RCC 7860 (cell line): ENCODE data around the gene AGAP5.
"Not testable (repeated sequence)": the region's sequence is repeated elsewhere in the genome, so short reads cannot be mapped to it uniquely, and the experiment has no call there.

ENCODE experiments used
- DNase-seq: peaks from one replicate; pipeline ENCODE4 v3.0.0-alpha.2; 2015; ENCODE audit warnings: low spot score
- FAIRE-seq: peaks from 2 replicates; lab custom pipeline; 2012; peaks lifted over from hg19 to GRCh38; lab: Jason Lieb, UNC

Gene AGAP5

DNA sequence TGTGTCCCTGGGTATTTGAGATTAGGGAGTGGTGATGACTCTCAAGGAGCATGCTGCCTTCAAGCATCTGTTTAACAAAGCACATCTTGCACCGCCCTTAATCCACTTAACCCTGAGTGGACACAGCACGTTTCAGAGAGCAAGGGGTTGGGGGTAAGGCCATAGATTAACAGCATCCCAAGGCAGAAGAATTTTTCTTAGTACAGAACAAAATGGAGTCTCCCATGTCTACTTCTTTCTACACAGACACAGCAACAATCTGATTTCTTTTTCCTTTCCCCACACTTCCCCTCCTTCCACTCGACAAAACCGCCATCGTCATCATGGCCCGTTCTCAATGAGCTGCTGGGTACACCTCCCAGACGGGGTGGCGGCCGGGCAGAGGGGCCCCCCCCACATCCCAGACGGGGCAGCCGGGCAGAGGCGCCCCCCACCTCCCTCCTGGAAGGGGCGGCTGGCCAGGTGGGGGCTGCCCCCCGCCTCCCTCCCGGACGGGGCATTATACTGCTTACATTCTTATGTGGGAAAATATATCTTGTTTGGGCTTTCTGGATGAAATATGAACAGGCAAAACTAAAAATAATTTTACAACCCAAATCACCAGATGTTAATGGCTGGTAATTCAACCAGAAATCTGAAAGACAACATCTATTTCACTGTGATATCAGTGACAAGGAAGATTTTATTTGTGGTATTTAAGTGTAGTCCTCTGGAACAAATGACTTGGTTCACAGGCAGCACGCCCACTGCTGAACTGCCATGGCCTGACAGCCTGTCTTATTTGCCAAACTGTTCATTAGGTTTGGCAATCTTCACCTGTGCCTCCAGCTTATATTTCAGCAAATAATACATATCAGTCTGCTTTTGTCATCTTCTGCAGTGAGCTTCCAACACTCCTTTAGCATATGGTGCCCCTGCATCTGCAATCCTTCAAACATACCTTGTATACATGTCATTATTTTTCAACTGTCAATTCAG, 17.6 kb upstream of the AGAP5 start:
- FAIRE-seq, DNase-seq: not testable (repeated sequence)

DNA sequence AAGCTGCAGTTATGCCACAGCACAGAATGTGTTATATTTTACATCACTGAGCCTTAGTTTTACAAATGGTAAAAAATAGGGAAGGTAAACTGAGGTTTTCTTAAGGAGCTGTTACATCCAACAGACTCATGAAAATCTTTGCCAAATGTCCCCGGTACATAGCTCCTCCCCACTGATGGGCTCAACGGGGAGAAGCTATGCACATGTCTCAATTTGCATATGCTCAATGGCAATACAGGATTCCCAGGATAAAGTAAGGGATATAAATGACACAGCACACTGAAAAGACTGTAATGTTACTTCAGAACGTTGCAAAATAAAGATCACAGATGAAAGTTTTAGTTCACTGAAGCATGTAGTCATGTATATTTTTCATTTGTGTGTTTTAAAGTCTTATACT, 16.6 kb upstream of the AGAP5 start:
- not testable (repeated sequence) for FAIRE-seq, DNase-seq

DNA sequence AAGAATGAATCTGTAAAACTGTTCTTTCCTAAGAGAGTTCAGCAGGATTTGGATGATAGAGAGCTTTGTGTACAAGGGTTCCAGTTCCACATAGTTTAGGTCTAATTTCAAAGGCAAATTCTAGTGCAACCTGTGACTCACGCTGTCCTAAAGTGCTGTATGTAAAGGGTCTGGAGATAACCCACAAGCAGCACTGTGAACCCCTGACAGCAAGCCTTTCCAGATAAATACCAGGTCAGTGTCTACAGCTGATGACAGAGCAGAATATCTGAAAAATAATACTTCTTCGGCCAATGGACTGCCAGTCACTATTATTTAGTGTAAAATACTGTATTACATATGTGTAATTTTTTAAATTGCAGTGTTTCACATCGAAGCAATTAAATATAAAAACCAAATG, 16.0 kb upstream of the AGAP5 start:
- not testable (repeated sequence) for FAIRE-seq, DNase-seq

DNA sequence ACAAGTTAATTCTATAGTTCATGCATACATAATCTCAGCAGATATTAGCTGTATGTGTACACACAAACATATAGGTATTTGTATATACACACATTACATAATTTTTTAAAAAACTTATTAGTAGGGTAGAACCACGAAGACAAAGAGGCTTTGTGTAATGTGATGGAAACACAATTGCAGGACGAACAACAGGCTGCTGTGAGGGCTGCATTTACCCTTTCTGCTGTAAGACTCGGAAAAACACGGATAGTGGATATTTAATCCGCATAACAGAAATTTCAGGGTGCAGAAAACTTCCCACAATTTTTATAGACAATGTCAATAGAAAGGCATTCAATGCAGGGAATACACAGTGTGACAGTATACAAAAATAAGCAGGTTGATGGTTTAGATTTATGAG, 13.8 kb upstream of the AGAP5 start:
- FAIRE-seq, DNase-seq: not testable (repeated sequence)

DNA sequence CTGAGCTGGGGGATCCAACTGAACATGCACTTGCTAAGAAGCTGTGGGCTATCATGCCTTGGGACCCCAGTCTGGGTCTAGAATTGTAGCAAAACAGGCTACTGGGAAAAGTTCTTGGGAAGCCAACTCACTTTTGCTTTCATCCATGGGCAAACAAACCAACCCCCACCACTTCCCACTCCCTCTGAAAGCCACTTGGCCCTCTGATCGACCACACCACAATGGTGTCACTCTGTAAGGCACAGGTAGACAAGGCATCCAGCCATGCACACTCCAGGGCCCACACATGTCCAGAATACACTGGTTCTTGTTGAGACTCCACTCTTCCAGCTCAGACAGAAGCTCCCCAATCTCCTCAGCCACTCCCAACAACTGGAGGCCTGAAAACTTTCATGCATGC, 10.2 kb upstream of the AGAP5 start:
- not testable (repeated sequence) for FAIRE-seq, DNase-seq

DNA sequence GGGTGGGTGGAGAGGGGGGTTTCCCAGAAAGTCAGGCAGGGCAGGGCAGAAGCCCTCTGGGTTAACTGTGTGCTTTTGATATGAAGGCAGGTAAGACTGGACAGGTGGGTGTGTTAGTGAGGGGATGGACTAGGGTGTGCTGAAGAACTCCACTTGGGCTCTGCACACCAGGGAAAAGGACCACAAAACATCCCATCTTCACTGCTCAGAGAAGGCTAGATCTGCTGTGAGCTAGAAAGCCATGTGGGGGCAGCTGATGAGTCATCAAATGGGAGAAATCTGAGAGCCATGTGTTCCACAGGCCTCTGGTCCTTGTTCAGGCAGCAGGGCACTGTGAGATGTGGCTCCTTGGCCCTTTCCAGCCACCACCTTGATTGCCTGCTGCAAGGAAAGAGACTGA, 9.7 kb upstream of the AGAP5 start:
- DNase-seq, FAIRE-seq: not testable (repeated sequence)

DNA sequence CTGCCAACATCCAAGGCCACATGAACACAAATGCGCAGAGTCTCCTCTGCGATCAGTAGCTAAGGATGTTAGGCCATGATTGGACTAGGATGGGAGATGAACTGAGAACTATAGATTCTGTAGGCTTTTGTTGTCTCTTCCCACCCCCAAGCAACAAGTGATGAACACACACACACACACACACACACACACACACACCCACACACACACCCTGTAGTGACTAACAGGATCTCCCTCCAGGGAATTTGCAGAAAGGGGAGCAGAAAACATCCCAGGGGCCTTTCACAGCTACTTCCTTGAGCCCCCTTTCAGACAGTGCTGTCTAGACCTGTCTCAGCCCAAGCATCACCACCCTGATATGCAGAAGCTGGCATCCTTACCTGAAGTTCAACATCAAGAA, 8.6 kb upstream of the AGAP5 start:
- DNase-seq, FAIRE-seq: not testable (repeated sequence)

DNA sequence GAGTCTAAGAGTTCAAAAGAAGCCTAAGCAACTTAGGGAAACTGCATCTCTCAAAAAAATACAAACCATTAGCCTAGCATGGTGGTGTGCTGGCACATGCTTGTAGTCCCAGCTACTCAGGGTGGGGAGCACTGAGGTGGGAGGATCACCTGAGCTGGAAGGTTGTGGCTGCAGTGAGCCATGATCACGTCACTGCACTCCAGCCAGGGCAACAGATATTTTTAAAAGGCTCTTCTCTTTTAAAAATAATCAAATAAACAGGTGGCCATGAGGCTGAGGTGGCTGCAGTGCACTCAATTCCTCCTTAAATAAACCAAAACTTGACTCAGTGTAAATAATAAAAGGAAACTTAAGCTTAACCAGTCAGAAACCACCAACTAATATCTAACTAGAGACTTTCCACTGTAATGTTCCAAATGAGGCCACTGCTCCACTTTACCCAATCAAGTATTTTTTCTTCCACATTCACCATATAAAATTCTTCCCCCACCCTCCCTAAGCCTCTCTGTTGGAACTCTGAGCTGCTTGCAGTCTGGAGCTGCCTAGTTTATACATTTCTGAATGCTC, 7.7 kb upstream of the AGAP5 start:
- FAIRE-seq, DNase-seq: not testable (repeated sequence)

DNA sequence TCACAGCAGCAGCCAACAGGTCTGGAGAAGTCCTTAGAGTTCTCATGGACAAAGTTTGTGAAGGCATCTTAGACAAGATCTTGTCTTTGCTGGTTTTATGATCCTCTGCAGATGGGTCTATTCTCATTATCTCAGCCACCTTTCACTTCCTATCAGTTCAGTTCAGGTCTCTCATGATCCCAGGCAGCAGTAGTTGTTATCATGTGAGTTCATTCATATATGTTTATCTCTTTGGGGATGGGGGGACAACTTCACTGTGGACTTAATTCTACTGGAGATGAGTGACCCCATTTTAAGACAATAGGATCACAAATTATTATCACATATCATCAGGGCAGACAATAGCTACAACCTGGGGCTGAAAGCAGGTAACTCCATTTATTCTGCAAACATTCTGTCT, 6.0 kb upstream of the AGAP5 start:
- FAIRE-seq, DNase-seq: not testable (repeated sequence)

DNA sequence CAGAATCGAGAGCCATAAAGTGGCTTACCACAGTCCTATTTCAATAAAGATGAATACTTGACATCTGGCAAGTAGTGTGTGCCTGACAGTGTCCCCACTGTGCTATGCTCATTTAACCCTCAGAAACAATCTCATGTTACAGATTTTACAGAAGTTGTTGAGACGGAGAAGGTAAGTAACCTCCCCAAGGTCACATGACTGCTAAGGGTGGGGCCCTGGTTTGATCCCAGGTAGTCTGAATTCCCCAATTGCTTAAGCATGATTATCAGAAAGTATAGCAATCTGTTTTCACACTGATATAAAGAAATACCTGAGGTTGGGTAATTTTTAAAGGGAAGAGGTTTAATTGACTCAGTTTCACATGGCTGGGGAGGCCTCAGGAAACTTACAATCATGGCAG, 910 bp upstream of the AGAP5 start:
- DNase-seq, FAIRE-seq: not testable (repeated sequence)

DNA sequence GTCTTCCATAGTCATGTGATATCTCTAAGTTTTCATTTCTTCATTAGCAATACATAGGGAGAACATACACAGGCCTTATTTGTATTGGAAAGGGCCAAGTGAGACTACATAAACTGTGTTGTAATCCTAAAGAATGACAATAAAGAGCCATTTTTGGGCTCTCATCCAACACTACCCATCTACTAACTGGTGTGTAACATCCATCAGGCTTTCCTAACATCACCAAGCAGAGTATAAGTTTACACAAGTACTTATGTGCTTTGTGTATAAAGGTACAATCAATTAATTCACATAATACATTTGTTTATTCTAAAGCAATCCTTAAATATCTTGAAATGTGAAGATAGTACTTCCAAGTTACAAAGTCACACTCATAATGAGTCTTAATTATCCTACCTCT, 2.6 kb downstream of the AGAP5 start:
- not testable (repeated sequence) for DNase-seq, FAIRE-seq

DNA sequence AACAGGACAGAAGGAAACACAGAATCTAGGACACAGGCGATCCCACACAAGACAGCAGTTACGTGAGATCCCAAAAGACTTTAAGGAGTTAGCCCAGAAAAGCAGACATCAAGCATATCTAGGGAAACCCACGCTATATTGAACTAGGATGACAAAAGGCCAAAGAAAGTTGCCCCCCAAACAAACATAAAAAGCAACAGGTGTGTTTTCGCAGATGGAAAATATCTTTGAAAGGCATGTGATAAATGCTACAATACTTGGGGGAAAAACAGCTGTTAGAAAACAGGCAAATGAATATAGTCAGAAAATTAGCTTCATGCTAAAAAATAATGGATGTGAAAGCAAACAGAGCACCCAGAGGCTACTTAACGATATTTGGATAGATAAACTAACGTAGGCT, 7.2 kb downstream of the AGAP5 start:
- not testable (repeated sequence) for FAIRE-seq

DNA sequence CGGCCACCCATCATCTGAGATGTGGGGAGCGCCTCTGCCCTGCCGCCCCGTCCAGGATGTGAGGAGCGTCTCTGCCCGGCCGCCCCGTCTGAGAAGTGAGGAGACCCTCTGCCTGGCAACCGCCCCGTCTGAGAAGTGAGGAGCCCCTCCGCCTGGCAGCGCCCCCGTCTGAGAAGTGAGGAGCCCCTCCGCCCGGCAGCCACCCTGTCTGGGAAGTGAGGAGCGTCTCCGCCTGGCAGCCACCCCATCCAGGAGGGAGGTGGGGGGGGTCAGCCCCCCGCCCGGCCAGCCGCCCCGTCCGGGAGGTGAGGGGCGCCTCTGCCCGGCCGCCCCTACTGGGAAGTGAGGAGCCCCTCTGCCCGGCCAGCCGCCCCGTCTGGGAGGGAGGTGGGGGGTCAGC, 8.3 kb downstream of the AGAP5 start:
- FAIRE-seq, DNase-seq: not testable (repeated sequence)

More for the DNA sequence above, 7.2 kb downstream of the AGAP5 start:
- DNase-seq, result not testable (repeated sequence)

DNA sequence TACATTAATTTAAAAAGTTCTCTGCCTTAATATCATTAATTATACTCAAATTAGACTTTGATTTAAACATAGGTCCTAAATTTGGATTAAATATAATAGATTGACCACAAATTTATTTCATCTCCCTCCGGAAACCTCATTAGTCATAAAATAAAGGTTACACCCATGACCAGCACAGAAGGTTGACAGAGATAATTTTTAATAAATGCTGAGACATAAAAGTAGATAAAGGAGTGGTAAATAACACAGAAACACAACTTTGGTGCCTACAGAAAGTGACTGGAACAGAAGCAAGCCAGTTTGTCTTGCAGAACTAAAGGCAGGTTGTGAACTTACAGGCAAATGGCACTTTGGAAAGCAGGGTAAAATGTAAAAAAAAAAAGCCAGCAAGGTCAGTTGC, 10.3 kb downstream of the AGAP5 start:
- not testable (repeated sequence) for FAIRE-seq, DNase-seq

DNA sequence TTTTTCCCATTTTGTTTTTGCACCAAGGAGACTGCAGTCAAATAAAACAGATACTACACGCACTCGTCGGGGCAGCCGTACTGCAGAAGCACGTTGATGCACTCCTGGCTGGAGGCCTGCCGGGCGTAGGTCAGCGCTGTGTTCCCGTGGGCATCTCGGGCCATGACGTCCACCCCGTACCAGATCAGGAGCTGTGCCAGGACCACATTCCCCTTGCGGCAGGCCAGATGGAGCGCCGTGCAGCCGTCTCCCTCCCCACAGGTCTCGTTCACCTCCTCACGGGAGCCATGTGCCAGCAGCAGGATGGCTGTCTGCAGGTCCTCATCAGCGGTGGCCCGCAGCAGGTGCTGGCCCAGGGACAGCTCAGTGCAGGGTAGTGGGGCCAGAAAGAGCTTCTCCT, 23.4 kb downstream of the AGAP5 start:
- FAIRE-seq, DNase-seq: not testable (repeated sequence)

DNA sequence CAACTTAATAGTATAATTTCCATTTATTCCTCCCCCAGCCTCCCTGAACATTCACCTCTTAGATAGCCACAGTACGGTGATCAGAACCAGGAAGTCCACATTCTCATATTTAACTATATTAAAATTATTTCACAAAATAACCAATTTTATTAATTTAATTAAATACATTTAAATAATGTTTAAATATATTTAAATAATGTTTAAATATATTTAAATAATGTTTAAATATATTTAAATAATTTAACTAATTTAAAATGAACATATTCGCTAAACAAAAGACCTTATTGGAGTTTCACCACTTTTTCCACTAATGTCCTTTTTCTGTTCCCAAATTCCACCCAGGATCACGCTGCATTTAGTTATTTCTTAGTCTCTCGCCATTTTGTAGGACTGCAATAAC, 29.5 kb downstream of the AGAP5 start:
- not testable (repeated sequence) for FAIRE-seq, DNase-seq

DNA sequence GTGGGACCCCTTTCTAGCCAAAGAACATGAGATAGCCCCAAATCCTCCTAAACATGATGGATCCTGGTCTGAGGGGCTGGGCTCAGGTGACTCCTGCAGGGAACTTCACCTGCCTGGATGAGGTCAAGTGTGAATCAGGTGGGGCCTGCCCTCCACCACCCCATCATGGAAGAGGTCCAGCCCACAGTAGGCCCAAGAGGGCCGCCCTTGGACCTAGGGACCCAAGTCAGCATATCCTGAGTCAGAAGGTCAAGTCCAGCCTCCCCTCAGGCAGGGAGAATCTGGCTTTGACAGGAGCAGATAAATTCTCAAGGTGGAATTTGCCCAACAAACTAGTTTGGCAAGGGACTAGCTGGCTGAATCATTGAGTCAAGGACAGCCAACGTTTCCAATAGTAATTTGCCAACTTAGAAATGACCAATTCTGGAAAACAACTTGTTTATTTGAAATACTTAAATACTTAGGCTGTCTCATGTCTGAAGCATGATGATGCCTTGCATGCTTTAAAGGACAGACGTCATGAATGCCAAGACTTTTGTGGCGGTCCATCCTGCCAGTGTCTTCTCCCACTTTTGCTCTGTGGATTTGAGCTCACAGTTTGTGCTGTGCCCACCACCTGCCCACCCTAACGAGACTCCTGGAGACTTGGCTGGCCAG, 31.6 kb downstream of the AGAP5 start:
- DNase-seq, FAIRE-seq: not testable (repeated sequence)

DNA sequence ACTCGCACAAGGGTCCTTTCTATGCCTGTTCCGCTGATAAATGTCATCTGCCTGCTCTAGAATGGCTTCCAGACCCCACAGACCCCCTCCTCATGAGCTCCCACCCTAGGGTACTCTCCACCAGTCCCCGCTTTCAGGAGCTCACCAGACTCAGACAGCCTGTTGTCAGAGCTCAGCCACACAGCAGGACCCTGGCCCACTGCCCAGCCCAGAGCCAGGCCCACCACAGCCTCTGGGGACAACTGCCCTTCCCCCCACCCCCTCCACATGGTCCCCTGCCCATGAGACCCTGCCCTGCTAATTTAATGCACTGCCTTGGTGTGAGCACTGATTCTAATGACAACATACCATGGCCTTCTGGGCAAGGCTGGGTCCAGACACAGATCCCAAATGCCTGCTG, 32.3 kb downstream of the AGAP5 start:
- FAIRE-seq, DNase-seq: not testable (repeated sequence)

DNA sequence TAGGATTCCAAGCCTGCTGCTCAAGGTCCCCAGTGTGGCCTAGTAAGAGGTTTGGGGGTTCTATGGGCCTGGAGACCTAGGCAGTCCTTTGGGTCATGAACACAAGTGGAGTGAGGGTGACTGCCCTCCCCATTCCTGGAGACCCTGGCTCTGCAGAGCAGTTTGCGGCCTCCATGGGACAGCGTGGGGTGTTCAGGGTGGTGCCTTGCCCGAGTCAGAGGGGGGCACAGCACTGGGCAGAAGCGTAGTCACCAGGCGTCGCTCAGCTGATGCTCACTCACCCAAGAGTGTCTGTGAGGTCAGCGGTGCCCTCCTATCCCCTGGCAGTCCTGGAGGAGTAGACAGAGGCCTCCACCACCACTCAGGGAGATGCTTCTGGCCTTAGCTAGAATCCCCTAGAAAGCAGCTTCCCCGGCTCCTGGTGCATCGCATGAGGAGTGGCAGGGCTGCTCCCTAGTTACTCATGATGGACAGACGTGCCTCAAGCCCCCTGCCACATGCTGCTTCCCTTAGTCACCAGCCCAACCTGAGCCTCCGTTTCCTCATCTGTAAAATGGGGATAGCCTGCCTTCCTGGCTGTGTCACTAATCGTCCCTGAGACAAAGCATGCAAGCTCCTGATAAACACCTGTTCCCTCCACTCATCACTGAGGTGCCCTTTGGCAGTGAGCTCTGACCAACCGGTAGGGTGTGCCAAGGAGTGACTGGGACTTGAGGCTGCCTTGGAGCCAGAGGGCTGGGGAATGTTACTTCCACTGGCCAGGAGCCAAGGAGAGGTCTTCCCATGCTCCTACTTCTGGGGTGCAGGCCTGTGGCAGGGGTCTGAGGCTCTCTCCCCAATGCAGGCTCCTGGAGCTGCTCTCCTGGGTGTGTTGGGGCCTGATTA, 33.5 kb downstream of the AGAP5 start:
- not testable (repeated sequence) for DNase-seq, FAIRE-seq

DNA sequence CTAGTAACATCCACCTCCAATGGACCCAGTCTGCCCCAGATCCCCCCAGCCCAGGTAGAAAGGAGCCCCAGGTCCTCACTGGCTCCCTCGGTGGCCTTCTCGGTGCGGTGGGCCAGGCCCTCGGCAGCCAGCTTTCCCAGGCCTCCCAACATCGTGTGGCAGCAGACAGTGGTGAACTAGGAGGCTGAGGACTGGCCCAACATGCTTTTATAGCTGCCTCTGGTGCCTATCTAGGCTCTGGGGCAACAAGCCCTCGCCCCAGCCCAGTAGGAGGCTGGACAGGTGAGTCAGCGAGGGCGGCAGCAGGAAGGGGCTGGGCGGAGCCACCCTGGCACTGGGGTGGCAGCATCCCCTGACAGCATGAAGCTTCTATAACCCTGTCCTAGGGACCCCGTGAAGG, 34.3 kb downstream of the AGAP5 start:
- FAIRE-seq, DNase-seq: not testable (repeated sequence)
